Measurements from ENCODE around the gene MERTK.

DNA sequence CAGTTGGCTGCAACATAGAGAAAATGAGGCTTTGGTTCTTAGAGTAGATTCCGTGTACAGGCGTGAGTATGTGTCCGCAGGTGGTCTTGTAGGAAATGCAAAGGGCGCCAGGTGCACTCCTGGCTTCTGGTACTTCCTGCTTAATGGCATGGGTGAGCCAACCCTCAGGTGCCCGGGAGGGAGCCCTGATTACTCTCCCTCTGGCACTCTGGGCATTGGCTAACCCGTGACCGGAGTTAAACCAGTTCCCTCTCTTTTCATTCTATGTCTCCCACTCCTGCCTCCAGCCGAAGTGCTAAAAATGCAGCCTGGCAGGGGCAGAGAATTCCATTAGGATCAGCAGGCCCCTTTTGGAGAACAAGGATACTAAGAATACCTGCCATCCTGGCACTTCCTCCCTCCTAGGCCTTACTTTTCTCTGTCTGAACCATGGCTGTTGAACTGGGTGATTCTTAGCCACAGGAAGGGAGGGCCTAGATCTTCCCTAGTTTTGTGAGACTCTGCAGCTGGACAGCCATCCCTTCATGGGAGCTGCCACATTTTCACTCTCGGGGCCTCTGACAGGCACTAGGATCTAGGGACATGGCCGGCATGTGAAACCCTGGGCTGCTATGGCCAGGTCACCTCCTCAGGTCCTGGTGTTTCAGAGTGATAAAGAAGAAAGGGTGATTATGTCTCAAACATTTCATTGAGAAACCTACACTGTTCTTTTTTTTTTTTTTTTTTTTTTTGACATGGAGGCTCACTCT is 6.5 kb downstream of the MERTK start:
- TF ChIP-seq CTCF (IDR thresholded peaks at IDR 0.05; ENCODE audit: low read depth, low read length, poor library complexity, severe bottlenecking) (no peak), EZH2phosphoT487 (IDR thresholded peaks at IDR 0.05; ENCODE audit: borderline replicate concordance, low read length) (no peak)

Measured in DOHH2 (cell line).